GM10266 (cell line): ENCODE measurements around the gene HOXC4.

Source experiments
- DNase-seq: peaks from one replicate; pipeline ENCODE4 v3.0.0; 2012; ENCODE audit errors: extremely low spot score
- TF ChIP-seq, protein P1 (sequence below): IDR thresholded peaks from 2 replicates; pipeline ENCODE4 v1.5.1; 2012; ENCODE audit warnings: mild to moderate bottlenecking, low read depth; ENCODE audit not compliant: control insufficient read depth, insufficient read depth; ENCODE audit errors: missing control alignments

The HOXC4 gene

DNA sequence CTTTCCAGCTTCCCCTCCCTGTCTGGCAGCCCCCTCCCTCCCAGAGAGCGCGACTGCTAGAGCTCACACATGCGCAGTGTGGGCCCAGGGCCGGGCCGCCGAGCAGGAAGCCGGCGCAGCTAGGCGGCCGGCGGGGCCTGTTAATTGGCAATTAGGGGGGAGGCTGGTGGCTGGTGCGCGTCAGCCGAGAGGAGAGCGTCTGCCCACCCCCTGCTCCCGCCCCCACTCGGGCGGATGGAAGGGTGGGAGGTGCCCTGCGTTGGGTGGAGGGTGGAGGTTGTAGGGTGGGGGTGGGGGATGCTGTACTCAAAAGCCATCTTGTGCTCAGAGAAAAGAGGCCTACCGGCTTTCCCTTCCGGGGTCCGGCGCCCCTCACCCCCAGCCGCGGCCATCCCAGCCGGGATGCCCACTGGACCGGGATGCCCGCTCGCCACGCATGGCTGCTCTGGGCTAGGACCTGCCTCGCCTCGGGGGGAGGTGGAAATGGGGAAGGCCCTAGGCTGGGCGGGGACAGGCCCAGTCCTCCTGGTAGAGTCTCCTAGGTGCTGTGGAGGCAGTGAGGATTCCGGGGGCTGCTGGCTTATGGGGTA, 35.7 kb upstream of the HOXC4 start:
- TF ChIP-seq, protein P1, sequence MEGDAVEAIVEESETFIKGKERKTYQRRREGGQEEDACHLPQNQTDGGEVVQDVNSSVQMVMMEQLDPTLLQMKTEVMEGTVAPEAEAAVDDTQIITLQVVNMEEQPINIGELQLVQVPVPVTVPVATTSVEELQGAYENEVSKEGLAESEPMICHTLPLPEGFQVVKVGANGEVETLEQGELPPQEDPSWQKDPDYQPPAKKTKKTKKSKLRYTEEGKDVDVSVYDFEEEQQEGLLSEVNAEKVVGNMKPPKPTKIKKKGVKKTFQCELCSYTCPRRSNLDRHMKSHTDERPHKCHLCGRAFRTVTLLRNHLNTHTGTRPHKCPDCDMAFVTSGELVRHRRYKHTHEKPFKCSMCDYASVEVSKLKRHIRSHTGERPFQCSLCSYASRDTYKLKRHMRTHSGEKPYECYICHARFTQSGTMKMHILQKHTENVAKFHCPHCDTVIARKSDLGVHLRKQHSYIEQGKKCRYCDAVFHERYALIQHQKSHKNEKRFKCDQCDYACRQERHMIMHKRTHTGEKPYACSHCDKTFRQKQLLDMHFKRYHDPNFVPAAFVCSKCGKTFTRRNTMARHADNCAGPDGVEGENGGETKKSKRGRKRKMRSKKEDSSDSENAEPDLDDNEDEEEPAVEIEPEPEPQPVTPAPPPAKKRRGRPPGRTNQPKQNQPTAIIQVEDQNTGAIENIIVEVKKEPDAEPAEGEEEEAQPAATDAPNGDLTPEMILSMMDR: no peak
- DNase-seq: peak; percentile 94

DNA sequence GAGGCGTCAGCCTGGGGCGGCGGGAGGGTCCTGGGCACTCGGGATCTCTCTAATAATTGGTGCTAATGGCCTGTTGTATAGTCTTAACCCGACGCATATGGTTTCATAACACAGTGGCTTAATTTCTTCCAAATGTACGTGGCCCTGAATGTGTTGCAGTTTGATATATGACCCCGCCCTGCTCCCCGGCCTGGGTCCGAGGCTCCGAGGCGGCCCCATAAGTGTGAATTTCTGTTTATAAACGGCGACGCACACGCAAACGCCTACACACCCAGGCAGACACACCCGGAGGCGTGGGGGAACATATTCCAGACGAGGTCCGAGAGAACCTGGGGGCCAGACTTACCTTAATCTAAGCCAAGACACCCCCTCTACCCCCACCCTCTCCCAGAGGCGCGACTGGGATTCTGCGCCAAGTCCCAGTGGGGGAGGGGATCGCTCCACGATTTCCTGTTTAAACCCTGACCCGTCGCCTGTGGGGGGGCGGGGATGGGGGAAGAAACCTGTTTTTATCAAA, 35.1 kb upstream of the HOXC4 start:
- TF ChIP-seq, protein P1: no peak
- DNase-seq: no peak

DNA sequence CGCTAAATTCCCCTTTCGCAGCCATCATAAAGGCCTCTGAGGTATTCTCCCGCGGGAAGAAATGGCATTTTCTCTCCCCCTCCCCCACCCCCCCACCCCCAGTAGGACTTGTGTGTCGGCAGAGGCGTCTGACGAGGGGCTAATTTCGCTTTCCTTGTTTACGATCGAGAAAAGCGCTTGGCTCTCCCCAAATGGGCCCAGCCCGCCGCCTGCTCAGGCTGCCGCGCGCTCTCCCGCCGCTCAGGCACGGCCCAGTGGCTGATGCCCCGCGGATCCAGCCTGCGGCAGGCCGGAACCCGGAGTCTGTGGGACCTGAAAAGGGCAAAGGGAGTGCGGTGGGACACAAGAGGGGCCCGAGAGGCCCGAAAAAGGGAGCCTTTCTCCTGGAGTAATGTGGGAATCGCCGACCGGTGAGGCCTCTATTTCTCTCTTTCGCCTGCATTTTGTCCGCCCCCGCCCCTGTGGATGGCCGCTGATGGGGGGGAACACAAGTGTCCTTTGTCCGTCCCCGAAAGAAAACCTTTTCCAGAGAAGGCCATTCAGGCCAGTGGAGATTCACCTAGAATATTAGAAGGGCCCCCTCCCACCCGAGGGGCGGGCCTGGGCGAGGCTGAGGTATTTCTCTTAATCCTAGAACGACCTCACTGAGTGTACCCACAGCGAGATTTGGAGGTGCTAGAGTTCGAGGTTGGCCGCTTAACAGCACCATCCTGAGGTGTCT, 34.4 kb upstream of the HOXC4 start:
- no peak for DNase-seq
- TF ChIP-seq, protein P1: no peak

DNA sequence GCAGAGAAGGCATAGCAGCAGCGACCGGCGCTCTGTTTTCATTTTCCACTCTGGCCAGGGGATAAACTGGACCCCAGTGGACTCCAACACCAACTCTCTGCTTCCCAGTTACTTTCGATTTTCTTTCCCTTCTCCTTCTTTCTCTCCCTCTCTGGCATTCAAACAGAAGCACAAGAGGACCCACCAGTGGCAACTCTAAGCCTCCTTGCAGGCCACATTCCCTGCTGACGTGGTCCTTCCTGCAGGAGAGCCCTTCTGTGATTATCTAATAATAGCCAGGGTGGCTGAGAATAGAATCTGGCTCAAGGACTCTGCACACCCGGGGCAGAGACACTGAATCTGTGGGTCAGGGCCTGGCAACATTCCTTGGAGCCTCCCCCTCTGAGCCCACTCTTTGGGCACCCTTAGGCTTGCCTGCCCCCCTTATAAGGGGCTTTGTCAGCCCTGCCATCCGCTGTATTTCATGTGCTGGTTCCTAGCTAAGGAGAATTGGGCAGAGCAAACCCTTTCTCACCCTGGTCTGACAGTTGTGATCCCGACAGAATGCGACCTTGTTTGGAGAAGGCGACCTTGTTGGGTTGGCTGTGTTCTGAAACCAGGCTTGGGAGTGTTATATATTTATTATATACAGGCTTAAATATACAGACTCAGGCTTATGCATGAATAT, 33.6 kb upstream of the HOXC4 start:
- no peak for DNase-seq
- TF ChIP-seq, protein P1: no peak

DNA sequence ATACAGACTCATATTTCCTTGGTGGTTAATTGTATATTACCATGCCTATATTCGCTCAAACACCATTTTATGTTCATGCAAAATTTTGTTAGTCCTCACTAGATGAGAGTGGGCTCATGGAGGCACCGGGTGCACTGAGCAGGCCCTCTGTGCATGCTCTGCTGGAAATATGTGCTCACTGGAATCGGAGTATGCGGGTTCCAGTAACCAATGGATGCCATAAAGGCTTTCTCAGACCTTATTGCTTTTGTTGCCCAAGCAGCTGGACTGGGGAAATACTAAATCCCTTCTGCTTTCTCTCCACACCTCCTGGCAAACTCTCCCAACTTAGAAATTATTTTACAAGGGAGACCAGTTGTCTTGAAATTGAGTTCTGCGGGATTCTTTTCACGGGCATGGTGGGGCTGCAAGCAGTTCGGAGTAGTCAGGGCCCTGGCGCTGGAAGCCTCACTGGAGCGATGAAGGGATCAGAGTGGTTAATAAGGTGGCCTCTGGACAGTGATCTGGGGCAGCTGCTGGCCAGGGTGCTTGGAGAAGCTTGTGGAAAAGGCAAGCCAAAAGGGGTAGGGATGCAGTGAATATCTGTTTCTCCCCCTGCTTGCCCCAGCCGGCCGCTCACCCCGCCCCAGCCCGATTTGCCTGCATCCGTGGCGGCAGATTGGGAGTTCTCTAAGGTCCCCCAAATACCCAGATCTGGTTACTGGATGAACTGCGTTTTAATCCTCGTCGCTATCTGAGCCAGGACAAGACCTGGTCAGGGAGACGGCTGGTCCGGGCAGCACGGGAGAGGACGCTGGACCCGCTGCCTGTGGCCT, 32.8 kb upstream of the HOXC4 start:
- no peak for DNase-seq
- TF ChIP-seq, protein P1: no peak

DNA sequence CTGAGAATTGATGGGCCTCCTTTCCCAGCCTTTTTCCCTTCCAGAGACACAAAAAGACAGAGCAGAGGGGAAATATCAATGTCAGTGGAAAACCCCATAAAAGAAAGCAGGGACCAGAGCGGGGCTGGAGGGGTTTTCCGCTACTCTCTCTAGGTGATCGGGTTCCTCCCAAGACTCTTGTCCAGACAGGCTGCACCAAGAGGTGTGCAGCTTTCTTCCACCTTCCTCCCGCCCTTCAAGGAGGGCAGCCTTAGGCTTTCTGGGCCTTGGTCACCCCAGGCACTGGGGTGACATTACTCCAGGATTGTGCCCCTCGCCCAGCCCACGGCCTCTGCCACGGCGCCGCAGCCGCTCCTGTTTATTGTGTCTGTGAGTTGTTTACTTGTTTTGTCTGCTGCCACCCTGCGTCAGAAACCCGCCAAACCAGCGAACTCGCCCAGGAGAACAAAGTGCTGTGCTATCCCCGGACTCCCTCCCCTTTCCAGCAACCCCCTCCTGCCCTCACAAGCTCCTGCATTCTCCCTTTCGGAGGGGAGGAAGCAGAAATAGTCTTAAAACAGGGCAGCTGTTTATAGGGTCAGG, 32.1 kb upstream of the HOXC4 start:
- DNase-seq: no peak
- TF ChIP-seq, protein P1: peak; percentile 52
